BLaER1 (cell line): ENCODE data around the gene CTBP1.

ENCODE experiments used
- H3K27ac ChIP-seq: shearing (Covaris generic); formaldehyde crosslinking; 2 replicates; pipeline ENCODE4 v1.8.1; 2022
- H3K27me3 ChIP-seq: shearing (Covaris generic); formaldehyde crosslinking; 2 replicates; pipeline ENCODE4 v1.8.1; 2022
- H3K36me3 ChIP-seq: shearing (Covaris generic); formaldehyde crosslinking; 2 replicates; pipeline ENCODE4 v1.8.1; 2022
- H3K4me1 ChIP-seq: shearing (Covaris generic); formaldehyde crosslinking; 2 replicates; pipeline ENCODE4 v1.8.1; 2022
- H3K4me2 ChIP-seq: shearing (Covaris generic); formaldehyde crosslinking; 2 replicates; pipeline ENCODE4 v1.8.1; 2022
- H3K4me3 ChIP-seq: shearing (Covaris generic); formaldehyde crosslinking; 2 replicates; pipeline ENCODE4 v1.8.1; 2022
- H3K9ac ChIP-seq: shearing (Covaris generic); formaldehyde crosslinking; 2 replicates; pipeline ENCODE4 v1.8.1; 2022
- H3K9me3 ChIP-seq: shearing (Covaris generic); formaldehyde crosslinking; 2 replicates; pipeline ENCODE4 v1.8.1; 2022
- H4K20me1 ChIP-seq: shearing (Covaris generic); formaldehyde crosslinking; 2 replicates; pipeline ENCODE4 v1.8.1; 2022
- Cebpa-rat ChIP-seq: shearing (Covaris generic); IDR thresholded peaks from 2 replicates; pipeline ENCODE4 v1.8.1; 2022

Gene CTBP1

GRCh38 chr4:1201851-1202525, 46.9 kb downstream of the CTBP1 start:
- Histone ChIP-seq H4K20me1 (0 out of 2 replicates have a peak, but pooled peaks cover 9% of the 10 kb centered on the region), H3K4me3 (peak overlapping the region; percentile 62), H3K9ac (peak overlapping the region; percentile 76; the same call in 1 of the 2 replicates), H3K4me2 (peak overlapping the region; percentile 99), H3K4me1 (peaks cover 77% of the 10 kb centered on the region), H3K36me3 (no peaks in the 10 kb centered on the region), H3K9me3 (no peaks in the 10 kb centered on the region), H3K27ac (peak overlapping the region; percentile 90), H3K27me3 (0 out of 2 replicates have a peak, but pooled peaks cover 3% of the 10 kb centered on the region)
- peak; percentile 97 for TF ChIP-seq Cebpa-rat

GRCh38 chr4:1200425-1201035, 48.4 kb downstream of the CTBP1 start:
- Histone ChIP-seq H3K9me3 (no peaks in the 10 kb centered on the region), H3K27me3 (0 out of 2 replicates have a peak, but pooled peaks cover 6% of the 10 kb centered on the region), H3K4me2 (peak overlapping the region; percentile 99), H3K4me1 (peaks cover 76% of the 10 kb centered on the region), H4K20me1 (0 out of 2 replicates have a peak, but pooled peaks cover 9% of the 10 kb centered on the region), H3K36me3 (no peaks in the 10 kb centered on the region), H3K9ac (peak overlapping the region; percentile 76), H3K27ac (peak overlapping the region; percentile 90), H3K4me3 (peak overlapping the region; percentile 62)
- TF ChIP-seq Cebpa-rat, result no peak

- H3K27me3 ChIP-seq, result peaks cover 7% of the 10 kb centered on the region; the same call in 1 of the 2 replicates
- H3K4me3 ChIP-seq, result peak overlapping the region; percentile 62
- H3K9ac ChIP-seq, result peak overlapping the region; percentile 76; the same call in 1 of the 2 replicates
- H3K4me1 ChIP-seq, result peaks cover 72% of the 10 kb centered on the region
- peak overlapping the region; percentile 99 for H3K4me2 ChIP-seq
- no peak overlapping the region for H3K27ac ChIP-seq
- peaks cover 14% of the 10 kb centered on the region for H4K20me1 ChIP-seq
- TF ChIP-seq Cebpa-rat, result no peak
- no peaks in the 10 kb centered on the region for H3K9me3 ChIP-seq
- H3K36me3 ChIP-seq, result no peaks in the 10 kb centered on the region
Observed at GRCh38 chr4:1199556-1200331, 49.2 kb downstream of the CTBP1 start.

DNA sequence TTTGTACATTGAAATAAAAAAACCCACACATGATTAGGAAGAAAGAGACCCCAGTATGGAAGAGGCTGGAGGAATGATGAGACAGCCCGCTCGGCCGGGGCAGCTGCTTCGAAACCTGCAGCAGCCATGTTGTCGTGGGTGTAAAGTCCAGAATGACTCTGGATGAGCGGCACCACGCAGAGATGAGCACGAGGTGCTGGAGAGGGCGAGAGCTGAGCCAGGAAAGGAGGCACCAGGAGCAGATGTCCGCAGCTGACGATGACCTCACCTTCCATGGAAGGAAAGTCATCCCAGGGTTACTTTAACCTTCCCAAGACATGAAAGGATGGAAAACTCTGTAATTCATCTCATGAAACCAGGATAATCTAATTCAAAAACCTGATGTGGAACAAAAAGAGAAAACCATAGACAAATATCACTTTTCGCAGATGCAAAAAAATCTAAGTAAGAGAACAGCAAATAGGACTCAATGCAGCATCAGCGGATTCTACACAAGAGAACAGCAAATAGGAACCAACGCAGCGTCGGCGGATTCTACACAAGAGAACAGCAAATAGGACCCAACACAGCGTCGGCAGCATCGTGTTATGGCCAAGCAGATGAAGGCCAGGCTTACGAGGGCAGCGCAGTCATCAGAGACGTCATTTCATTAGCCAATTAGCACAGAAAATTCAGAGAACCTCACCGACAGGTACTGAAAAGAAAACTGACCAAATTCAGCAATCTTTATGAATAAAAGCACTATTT, 50.7 kb downstream of the CTBP1 start:
- Histone ChIP-seq H3K9me3 (no peaks in the 10 kb centered on the region), H3K27ac (no peak overlapping the region), H4K20me1 (peaks cover 24% of the 10 kb centered on the region), H3K4me2 (no peak overlapping the region), H3K36me3 (no peaks in the 10 kb centered on the region), H3K4me3 (no peak overlapping the region), H3K4me1 (peaks cover 68% of the 10 kb centered on the region), H3K9ac (no peak overlapping the region), H3K27me3 (peaks cover 14% of the 10 kb centered on the region; the same call in 1 of the 2 replicates)
- no peak for TF ChIP-seq Cebpa-rat

DNA sequence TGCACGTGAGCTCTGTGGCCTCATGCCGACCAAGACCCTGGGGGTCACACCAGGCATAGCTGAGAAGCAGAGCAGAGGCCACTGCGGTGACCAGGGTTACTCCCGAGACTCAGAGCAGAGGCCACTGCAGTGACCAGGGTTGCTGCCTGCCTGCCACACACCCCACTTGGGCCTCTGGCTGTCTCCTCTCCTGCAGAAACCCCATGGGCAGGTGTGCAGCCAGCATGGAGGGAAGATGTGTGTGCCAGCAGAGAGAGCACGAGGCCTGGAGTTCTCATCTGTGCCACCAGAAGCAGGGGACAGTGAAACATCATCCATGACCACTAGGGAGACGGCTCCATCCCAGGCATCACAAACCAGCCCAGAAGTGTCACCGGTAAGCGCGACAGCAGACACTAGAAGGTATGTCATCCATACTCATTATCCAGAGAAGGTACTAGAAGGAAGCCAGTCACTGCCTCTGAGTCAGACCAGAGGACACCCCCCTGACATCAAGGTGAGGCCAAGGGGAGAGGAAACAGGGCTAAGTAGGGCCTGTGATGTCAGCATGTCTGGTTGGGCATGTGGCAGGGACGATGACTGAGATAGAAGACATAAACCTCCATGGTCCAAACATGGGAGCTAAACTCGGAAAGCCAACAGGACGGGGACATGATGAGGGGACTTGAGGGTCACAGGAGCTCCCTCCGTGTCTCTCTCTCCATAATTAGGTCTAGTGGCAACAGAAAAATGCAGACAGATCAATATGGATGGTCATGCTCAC, 52.3 kb downstream of the CTBP1 start:
- H3K27ac ChIP-seq, result no peak overlapping the region
- peaks cover 52% of the 10 kb centered on the region for H3K4me1 ChIP-seq
- peaks cover 2% of the 10 kb centered on the region for H3K9me3 ChIP-seq
- peak overlapping the region; percentile 39 for H3K4me2 ChIP-seq
- H3K36me3 ChIP-seq, result no peaks in the 10 kb centered on the region
- no peak overlapping the region for H3K9ac ChIP-seq
- H4K20me1 ChIP-seq, result peaks cover 35% of the 10 kb centered on the region
- H3K27me3 ChIP-seq, result peaks cover 20% of the 10 kb centered on the region
- no peak overlapping the region for H3K4me3 ChIP-seq
- TF ChIP-seq Cebpa-rat, result no peak

DNA sequence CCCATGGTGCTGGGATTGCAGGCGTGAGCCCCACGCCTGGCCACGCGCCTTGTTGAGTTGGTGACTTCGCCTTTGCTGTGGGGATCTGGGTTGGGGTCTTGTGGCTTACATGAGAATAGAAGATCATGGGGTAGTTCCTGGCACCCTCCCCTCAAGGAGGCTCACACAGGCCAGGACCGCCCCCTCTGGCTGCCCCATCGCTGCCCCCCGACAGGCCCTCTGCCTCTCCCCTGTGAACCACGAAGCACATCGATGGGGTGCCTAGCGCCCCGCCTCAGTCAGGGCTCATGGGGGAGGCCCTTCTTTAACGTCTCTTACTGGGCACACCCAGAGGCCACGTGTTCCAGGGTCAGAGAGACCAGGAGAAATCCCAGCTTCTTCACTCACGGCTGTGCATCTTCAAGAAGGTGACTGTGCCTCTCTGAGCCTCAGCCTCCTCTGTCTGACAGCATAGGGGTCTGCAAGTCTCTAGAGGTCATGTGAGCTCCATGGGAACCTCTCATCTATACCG, 53.0 kb downstream of the CTBP1 start:
- peak overlapping the region; percentile 39 for H3K4me2 ChIP-seq
- H4K20me1 ChIP-seq, result peaks cover 31% of the 10 kb centered on the region
- H3K27ac ChIP-seq, result no peak overlapping the region
- H3K9me3 ChIP-seq, result peaks cover 8% of the 10 kb centered on the region
- no peak overlapping the region for H3K9ac ChIP-seq
- peaks cover 23% of the 10 kb centered on the region for H3K27me3 ChIP-seq
- H3K4me3 ChIP-seq, result no peak overlapping the region
- H3K4me1 ChIP-seq, result peaks cover 45% of the 10 kb centered on the region
- no peak for TF ChIP-seq Cebpa-rat
- H3K36me3 ChIP-seq, result no peaks in the 10 kb centered on the region

DNA sequence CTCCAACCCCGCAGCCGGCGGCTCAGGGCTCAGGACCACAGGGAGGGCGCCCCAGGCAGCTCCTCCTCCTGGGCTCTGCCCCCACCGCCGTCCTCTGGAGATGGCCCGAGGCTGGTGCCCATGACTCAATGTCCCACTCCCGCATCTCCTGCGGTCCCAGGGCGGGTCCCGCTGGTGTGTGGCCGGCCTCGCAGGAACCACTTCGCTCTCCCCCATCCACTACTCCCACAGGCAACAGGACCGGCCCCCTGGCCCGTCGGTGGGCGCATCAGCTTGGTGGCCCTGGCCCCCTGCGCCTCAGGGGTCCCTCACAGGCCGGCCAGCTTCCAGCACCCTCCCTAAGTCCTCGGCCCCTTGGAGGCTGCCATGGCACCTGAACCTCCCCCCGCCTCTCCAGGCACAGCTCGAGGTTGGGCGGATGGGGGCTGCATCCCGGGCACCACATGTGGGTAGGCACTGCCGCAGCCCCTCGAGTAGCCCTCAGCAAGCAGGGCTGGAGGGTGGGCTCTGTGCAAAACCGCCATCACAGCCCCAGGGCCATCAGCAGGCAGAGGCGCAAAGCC, 53.7 kb downstream of the CTBP1 start:
- H3K9ac ChIP-seq, result no peak overlapping the region
- peaks cover 38% of the 10 kb centered on the region for H3K4me1 ChIP-seq
- no peak overlapping the region for H3K27ac ChIP-seq
- H3K9me3 ChIP-seq, result peaks cover 8% of the 10 kb centered on the region
- peaks cover 23% of the 10 kb centered on the region for H3K27me3 ChIP-seq
- peaks cover 26% of the 10 kb centered on the region for H4K20me1 ChIP-seq
- no peak overlapping the region for H3K4me3 ChIP-seq
- no peaks in the 10 kb centered on the region for H3K36me3 ChIP-seq
- no peak overlapping the region for H3K4me2 ChIP-seq
- TF ChIP-seq Cebpa-rat, result no peak
